WI38 (cell line): ENCODE measurements around the gene PDZRN4.

Source experiments
- H3K4me3 ChIP-seq: 2 replicates; pipeline ENCODE4 v1.5.1; 2011; ENCODE audit warnings: low read depth, mild to moderate bottlenecking, control low read depth, low read length
- TF ChIP-seq, protein P1 (sequence below): IDR thresholded peaks from 2 replicates; pipeline ENCODE4 v1.5.1; 2012; ENCODE audit warnings: low read depth, mild to moderate bottlenecking, control low read depth, low read length

The PDZRN4 gene

DNA sequence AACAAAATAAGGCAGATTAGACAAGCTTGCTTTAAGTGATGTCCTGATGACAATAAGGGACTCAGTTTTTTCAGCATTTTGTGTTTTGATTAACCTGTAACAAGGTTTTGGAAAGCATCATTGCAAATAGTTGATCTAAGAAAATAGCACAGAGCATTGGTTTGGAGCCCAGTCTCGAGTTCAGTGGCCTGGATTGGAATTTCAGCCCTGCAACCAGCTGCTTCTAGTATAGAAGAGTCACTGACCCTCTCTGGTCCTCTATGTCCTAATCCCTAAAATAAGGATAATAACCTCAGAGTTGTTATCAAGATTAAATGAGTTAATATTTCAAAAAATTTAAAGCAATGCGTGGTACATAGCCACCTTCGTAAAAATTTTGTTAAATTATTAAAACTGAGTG lies 25.5 kb downstream of the PDZRN4 start:
- TF ChIP-seq, protein P1, sequence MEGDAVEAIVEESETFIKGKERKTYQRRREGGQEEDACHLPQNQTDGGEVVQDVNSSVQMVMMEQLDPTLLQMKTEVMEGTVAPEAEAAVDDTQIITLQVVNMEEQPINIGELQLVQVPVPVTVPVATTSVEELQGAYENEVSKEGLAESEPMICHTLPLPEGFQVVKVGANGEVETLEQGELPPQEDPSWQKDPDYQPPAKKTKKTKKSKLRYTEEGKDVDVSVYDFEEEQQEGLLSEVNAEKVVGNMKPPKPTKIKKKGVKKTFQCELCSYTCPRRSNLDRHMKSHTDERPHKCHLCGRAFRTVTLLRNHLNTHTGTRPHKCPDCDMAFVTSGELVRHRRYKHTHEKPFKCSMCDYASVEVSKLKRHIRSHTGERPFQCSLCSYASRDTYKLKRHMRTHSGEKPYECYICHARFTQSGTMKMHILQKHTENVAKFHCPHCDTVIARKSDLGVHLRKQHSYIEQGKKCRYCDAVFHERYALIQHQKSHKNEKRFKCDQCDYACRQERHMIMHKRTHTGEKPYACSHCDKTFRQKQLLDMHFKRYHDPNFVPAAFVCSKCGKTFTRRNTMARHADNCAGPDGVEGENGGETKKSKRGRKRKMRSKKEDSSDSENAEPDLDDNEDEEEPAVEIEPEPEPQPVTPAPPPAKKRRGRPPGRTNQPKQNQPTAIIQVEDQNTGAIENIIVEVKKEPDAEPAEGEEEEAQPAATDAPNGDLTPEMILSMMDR = no peak
- no peak overlapping the region for H3K4me3 ChIP-seq

DNA sequence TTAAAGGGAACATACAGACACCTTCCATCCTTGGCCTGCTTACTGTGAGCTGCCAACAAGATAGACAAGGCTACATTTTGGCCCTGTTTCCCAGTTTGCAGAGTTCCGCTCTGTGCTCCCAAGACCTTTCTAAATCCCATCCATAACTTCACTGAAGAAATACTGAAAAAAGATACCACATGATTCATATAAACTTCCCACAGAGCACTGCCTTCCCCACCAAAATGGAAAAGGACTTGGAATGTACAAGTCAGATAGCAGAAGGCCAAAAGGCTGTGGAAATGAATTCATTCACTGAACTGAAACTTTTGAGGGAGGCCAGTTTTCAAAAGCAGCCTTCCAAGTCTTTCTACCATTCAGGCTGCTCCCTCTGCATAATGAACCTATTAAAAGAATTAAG lies 29.6 kb downstream of the PDZRN4 start:
- H3K4me3 ChIP-seq = no peak overlapping the region
- TF ChIP-seq, protein P1 = no peak

DNA sequence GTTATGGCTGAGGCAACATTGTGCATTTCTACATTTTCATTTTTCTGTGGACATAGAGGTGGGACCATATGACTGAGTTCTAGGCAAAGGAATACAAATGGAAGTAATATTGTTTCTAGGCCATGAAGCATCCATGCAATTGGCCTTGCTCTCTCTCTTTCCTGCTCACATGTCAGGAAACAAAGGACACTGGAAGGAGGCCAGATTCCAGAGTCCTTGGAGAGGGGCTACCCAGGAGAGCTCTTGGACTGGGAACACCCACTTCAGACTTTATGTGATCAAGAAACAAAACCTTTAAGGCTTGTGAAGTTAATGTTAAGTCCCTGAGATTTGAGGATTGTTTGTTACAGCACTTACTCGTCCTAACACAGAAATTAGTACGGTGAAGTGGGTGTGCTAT lies 32.8 kb downstream of the PDZRN4 start:
- TF ChIP-seq, protein P1 = no peak
- H3K4me3 ChIP-seq = no peak overlapping the region

DNA sequence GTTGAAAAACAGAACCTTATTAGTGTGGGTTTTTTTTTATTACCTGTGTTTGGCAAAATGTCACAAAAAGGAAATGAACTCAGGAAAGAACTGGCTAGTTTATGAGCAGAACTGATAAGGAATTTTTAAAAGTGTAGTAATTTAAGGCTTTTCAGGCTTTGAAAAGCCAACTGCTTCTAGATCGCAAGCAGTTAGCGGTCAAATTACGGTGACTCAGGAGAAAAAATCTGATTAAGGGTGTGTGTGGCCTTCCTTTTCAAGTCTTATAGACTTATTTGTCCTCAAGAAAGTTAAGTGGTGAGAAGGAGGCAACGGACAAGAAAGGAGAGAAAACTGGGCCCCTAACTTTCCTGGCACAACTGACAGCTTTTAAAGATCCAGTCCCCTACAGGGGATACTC lies 33.4 kb downstream of the PDZRN4 start:
- H3K4me3 ChIP-seq = no peak overlapping the region
- TF ChIP-seq, protein P1 = no peak

DNA sequence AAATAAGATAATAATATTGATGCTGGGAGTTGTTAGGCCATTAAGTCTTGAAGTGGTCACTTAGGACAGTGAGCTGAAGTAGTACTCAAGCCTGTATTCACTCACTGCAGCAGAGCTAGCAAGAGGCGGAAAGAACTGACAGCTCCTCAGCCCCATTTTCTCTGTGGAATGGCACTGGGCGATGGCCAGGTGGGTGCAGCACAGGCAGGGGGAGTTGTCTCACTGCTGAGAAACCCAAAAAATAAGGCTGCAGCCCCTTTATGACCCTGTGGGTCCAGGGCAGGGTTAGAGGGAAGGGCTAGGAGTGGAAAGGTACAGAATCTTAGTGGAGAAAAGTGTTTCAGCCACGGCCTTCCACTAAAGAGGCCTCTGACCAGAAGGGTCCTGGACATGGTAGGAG lies 35.5 kb downstream of the PDZRN4 start:
- no peak overlapping the region for H3K4me3 ChIP-seq
- TF ChIP-seq, protein P1 = no peak

DNA sequence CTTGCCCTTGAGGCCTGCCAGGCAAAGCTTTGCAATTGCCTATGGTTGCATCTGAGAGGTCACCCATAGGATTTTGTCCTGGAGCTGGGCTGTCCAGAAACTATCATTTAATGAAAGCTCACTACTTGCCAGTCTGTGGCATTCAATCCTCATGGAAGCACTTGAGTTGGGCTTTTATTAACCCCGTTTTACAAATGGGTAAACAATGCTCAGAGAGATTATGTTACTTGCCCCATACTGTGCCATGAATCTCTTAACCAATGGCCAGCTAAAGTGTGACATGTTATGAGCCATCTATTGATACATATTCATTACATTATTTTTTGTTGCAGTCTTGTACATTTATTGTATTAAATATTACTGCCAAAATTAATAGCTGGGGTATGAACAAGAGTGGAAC lies 35.9 kb downstream of the PDZRN4 start:
- TF ChIP-seq, protein P1 = no peak

DNA sequence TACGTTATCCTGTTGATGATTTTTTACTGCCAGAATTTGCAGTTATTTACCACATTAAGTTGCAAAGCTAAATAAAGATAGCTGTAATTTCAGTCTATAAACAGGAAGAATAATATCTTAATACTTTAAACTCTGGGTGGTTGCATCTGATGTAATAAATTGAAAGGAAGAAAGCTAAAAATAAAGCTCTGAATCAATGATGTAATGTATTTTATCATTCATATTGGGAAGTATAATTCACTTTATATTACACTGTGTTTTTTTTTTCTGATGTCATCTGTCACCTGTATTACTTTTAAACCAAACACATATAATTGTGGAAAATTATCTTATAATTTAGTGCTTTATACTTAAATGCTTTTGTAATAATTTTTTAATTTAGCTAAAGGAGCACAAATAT lies 37.1 kb downstream of the PDZRN4 start:
- H3K4me3 ChIP-seq = no peak overlapping the region
- TF ChIP-seq, protein P1 = no peak

More for the DNA sequence above, 35.9 kb downstream of the PDZRN4 start:
- H3K4me3 ChIP-seq = no peak overlapping the region
